B cell (primary cell): ENCODE data around the gene TAX1BP3. TPM values are rescaled to one million over a fixed set of nuclear protein-coding genes. Genes with fewer than 3 reads are reported as not detected.

ENCODE experiments used
- ATAC-seq: fragments of 200-7000 bp; cut with Tn5 transposase; one replicate; pipeline ENCODE4 v1.10.0; 2021; ENCODE audit warnings: low read depth, mild to moderate bottlenecking, moderate number of reproducible peaks, moderate library complexity
- CTCF ChIA-PET: fragments of 350-600 bp; sonication (Branson Sonifier 250); formaldehyde crosslinking; loops from one replicate; lab custom pipeline; 2021; ENCODE audit warnings: antibody characterized with exemption, inconsistent platforms; lab: Charles Lee
- POLR2A ChIA-PET: fragments of 350-600 bp; sonication (Branson Sonifier 250); formaldehyde crosslinking; loops from one replicate; lab custom pipeline; 2021; ENCODE audit warnings: antibody characterized with exemption; lab: Charles Lee
- DNase-seq: peaks from one replicate; pipeline ENCODE4 v3.0.0; 2013
- H2AFZ ChIP-seq: 2 replicates; pipeline ENCODE4 v1.6.1; 2012; ENCODE audit warnings: mild to moderate bottlenecking, low read depth, low read length; ENCODE audit not compliant: insufficient read depth, poor library complexity, severe bottlenecking
- H3K27ac ChIP-seq, 2 donors: 1 replicate in 1 of 2; 2 replicates in 1 of 2; pipeline ENCODE4 v1.5.1; 2012 to 2013; ENCODE audit warnings: low read length in 2 of 2, mild to moderate bottlenecking in 2 of 2, moderate library complexity in 1 of 2
- H3K27me3 ChIP-seq, 4 experiments: fragments of 200-600 bp in 1 of 4; sonication (generic) in 1 of 4; replicated peaks in 1 of 4; 1 replicate in 2 of 4; 2 replicates in 2 of 4; pipeline versions ENCODE4 v1.6.1 to v1.7.0; 2013 to 2016; ENCODE audit warnings: low read length in 3 of 4, mild to moderate bottlenecking in 2 of 4, mixed read lengths in 1 of 4, moderate library complexity in 1 of 4; ENCODE audit not compliant: insufficient read depth in 4 of 4, control insufficient read depth in 3 of 4; ENCODE audit errors: control extremely low read depth in 1 of 4
- H3K36me3 ChIP-seq, 2 experiments: replicated peaks in 1 of 2; 1 replicate in 1 of 2; 2 replicates in 1 of 2; pipeline versions ENCODE4 v1.6.1 to v1.7.1; 2013; ENCODE audit warnings: low read length in 1 of 2; ENCODE audit not compliant: insufficient read depth in 2 of 2, control insufficient read depth in 1 of 2; ENCODE audit errors: control extremely low read depth in 1 of 2, extremely low read depth in 1 of 2
- H3K4me1 ChIP-seq, 2 donors: fragments of 200-600 bp in 1 of 2; sonication (generic) in 1 of 2; 1 replicate in 1 of 2; 2 replicates in 1 of 2; pipeline versions ENCODE4 v1.5.1 to v1.6.1; 2013 to 2017; ENCODE audit warnings: low read length in 2 of 2; ENCODE audit not compliant: control insufficient read depth in 2 of 2, insufficient read depth in 2 of 2
- H3K4me2 ChIP-seq: replicated peaks from 2 replicates; pipeline ENCODE3; 2012; ENCODE audit warnings: mild to moderate bottlenecking, low read depth, low read length; ENCODE audit not compliant: poor library complexity, severe bottlenecking
- H3K4me3 ChIP-seq, 5 experiments: fragments of 200-600 bp in 1 of 5; sonication (generic) in 1 of 5; 1 replicate in 3 of 5; 2 replicates in 2 of 5; pipeline versions ENCODE4 v1.5.1 to v1.7.0; 2011 to 2016; ENCODE audit warnings: low read length in 4 of 5, mild to moderate bottlenecking in 4 of 5, low read depth in 2 of 5, control low read depth in 1 of 5, moderate library complexity in 1 of 5; ENCODE audit not compliant: insufficient read depth in 1 of 5; ENCODE audit errors: control extremely low read depth in 1 of 5, extremely low read depth in 1 of 5
- H3K79me2 ChIP-seq: fragments of 200-600 bp; sonication (generic); one replicate; pipeline ENCODE4 v1.6.0; 2016; ENCODE audit warnings: low read length; ENCODE audit not compliant: control insufficient read depth, insufficient read depth
- H3K9ac ChIP-seq: fragments of 200-600 bp; sonication (generic); 2 replicates; pipeline ENCODE4 v1.6.1; 2017; ENCODE audit warnings: mild to moderate bottlenecking, low read length, moderate library complexity
- H3K9me3 ChIP-seq, 3 donors: one replicate each; pipeline versions ENCODE4 v1.6.1 to v1.7.1; 2013; ENCODE audit warnings: low read length in 2 of 3; ENCODE audit not compliant: control insufficient read depth in 2 of 3, insufficient read depth in 1 of 3; ENCODE audit errors: control extremely low read depth in 1 of 3
- H4K20me1 ChIP-seq: 2 replicates; pipeline ENCODE4 v1.6.0; 2012; ENCODE audit warnings: mild to moderate bottlenecking, low read length; ENCODE audit not compliant: insufficient read depth, control insufficient read depth, poor library complexity, severe bottlenecking
- H3K27ac Mint-ChIP-seq: one replicate; pipeline ENCODE4 v1.8.0; 2021; ENCODE audit warnings: mixed read lengths
- H3K27me3 Mint-ChIP-seq: one replicate; pipeline ENCODE4 v1.8.0; 2021; ENCODE audit warnings: mixed read lengths
- H3K4me1 Mint-ChIP-seq: one replicate; pipeline ENCODE4 v1.8.0; 2021; ENCODE audit warnings: mixed read lengths
- H3K4me3 Mint-ChIP-seq: one replicate; pipeline ENCODE4 v1.8.0; 2021; ENCODE audit warnings: mixed read lengths
- H3K9me3 Mint-ChIP-seq: one replicate; pipeline ENCODE4 v1.8.0; 2022; ENCODE audit warnings: mixed read lengths; ENCODE audit not compliant: insufficient read depth
- CTCF ChIP-seq: fragments of 200-600 bp; IDR thresholded peaks from one replicate; pipeline ENCODE4 v1.8.0; 2022; ENCODE audit warnings: antibody characterized with exemption, mild to moderate bottlenecking
- EZH2 ChIP-seq: IDR thresholded peaks from 2 replicates; pipeline ENCODE4 v1.6.1; 2012; ENCODE audit warnings: borderline replicate concordance, low read depth, mild to moderate bottlenecking, moderate library complexity, low read length; ENCODE audit not compliant: insufficient read depth, poor library complexity, severe bottlenecking
- WGBS: methylation state at CpG from one replicate; pipeline ENCODE4 v1.1.5; 2013; ENCODE audit warnings: missing lambda C conversion rate; ENCODE audit not compliant: insufficient coverage; 5-methylcytosine and 5-hydroxymethylcytosine counted together
- intact Hi-C: fragments of 100-400 bp; cut with micrococcal nuclease; formaldehyde crosslinking; loops from one replicate; pipeline ENCODE4 v1.10.0; 2022
- polyA plus RNA-seq: library from polyadenylated mRNA; depleted of rRNA; stranded (reverse); fragments of >200 nt; gene quantifications from 2 replicates; pipeline ENCODE4 v1.2.3, GENCODE V29; 2012
- total RNA-seq, 2 donors: library from RNA; stranded (reverse); fragments of 120-200 nt in 1 of 2; gene quantifications; 1 replicate in 1 of 2; 2 replicates in 1 of 2; pipeline versions ENCODE4 v1.2.3 to v1.2.4, GENCODE V29; 2013 to 2022

Gene TAX1BP3
- total and polyA plus RNA-seq, 2 donors (not counting 1 experiment from before 2014, with no cell fraction given), result 17.7 to 22.1 TPM

DNA sequence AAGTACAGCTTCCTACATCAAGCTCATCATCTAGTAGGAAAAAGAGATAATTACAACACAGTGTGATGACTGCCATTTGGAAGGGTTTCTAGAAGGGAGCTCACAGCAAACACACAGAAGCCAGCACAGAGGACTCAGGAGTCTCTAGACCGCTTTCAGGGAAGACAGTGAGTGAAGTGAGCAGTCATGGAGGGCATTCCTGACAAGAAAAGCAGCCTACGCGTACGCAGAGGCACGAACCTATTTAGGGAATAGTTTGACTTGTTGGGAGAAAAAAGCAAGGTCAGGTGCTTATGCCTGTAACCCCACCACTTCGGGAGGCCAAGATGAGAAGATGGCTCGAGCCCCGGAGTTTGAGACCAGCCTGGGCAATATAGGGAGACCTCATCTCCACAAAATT is 46.9 kb upstream of the TAX1BP3 start:
- no peak overlapping the region for H3K9ac ChIP-seq
- ATAC-seq, result no peak
- no peak overlapping the region for H2AFZ ChIP-seq
- no peaks in the 10 kb centered on the region for H3K27me3 ChIP-seq
- no peaks in the 10 kb centered on the region for H3K9me3 ChIP-seq
- TF ChIP-seq CTCF (no peak), EZH2 (no peak)
- DNase-seq, result no peak
- peaks cover 57% of the 10 kb centered on the region for H3K4me1 Mint-ChIP-seq
- no peak overlapping the region for H3K27ac ChIP-seq
- ChIA-PET POLR2A (no interaction called here), CTCF (interaction anchor here (0.7 to 3.9 kb wide), 7 partner anchors 8 to 426 kb away, joined by 3 to 16 read pairs (median 5); no protein-coding TSS in a partner anchor)
- no peaks in the 10 kb centered on the region for H4K20me1 ChIP-seq
- H3K36me3 ChIP-seq, result peaks cover 20 to 57% of the 10 kb centered on the region in 2 experiments
- WGBS, result 98% methylated on average over 5 of the region's 8 CpGs
- H3K27me3 Mint-ChIP-seq, result no peaks in the 10 kb centered on the region
- H3K4me3 Mint-ChIP-seq, result no peak overlapping the region
- no peaks in the 10 kb centered on the region for H3K9me3 Mint-ChIP-seq
- peaks cover 50% of the 10 kb centered on the region for H3K79me2 ChIP-seq
- intact Hi-C loops, result no loop called here
- H3K27ac Mint-ChIP-seq, result peak overlapping the region; percentile 57
- peaks cover 28 to 49% of the 10 kb centered on the region in 2 donors for H3K4me1 ChIP-seq
- H3K4me3 ChIP-seq, result no peak overlapping the region
- no peak overlapping the region for H3K4me2 ChIP-seq

GRCh38 chr17:3712811-3713463 is 44.6 kb upstream of the TAX1BP3 start:
- DNase-seq (no peak), ATAC-seq (no peak)
- H3K79me2 ChIP-seq, result peaks cover 29% of the 10 kb centered on the region
- H3K27me3 ChIP-seq, result no peaks in the 10 kb centered on the region
- Mint-ChIP-seq H3K4me3 (peak overlapping the region; percentile 63), H3K4me1 (peaks cover 61% of the 10 kb centered on the region), H3K27me3 (no peaks in the 10 kb centered on the region), H3K9me3 (no peaks in the 10 kb centered on the region), H3K27ac (peak overlapping the region; percentile 69)
- peaks cover 38 to 53% of the 10 kb centered on the region in 2 donors for H3K4me1 ChIP-seq
- TF ChIP-seq CTCF, result no peak
- no peak for TF ChIP-seq EZH2
- H3K4me2 ChIP-seq, result peak overlapping the region; percentile 32
- H3K4me3 ChIP-seq, result no peak overlapping the region
- ChIA-PET POLR2A (interaction anchor here (0.6 to 2.2 kb wide), 3 partner anchors 11 to 25 kb away, joined by 3 to 7 read pairs (median 4); partner anchors contain the start of gene HASPIN), CTCF (interaction anchor here (1.1 to 3.9 kb wide), 6 partner anchors 9 to 114 kb away, joined by 3 to 20 read pairs (median 6); partner anchors contain the start of gene HASPIN)
- no peaks in the 10 kb centered on the region for H4K20me1 ChIP-seq
- H3K36me3 ChIP-seq, result peaks cover 14 to 37% of the 10 kb centered on the region in 2 experiments
- no peaks in the 10 kb centered on the region for H3K9me3 ChIP-seq
- H3K9ac ChIP-seq, result no peak overlapping the region
- H3K27ac ChIP-seq, result peak overlapping the region in 1 of 2 donors; percentile 33
- intact Hi-C loops, result no loop called here
- WGBS, result 8% methylated on average over 4 of the region's 13 CpGs
- no peak overlapping the region for H2AFZ ChIP-seq
